ENCODE measurements around the gene ROCK2. TPM values are rescaled to one million over a fixed set of nuclear protein-coding genes. Genes with fewer than 3 reads are reported as not detected.
A peak's percentile ranks its signal among the peaks of the same experiment; 100 is the strongest.

The ROCK2 gene
- polyA plus RNA-seq, 1 of the 3 experiments (the other 2 are of a cell fraction), result 4.2 TPM

DNA sequence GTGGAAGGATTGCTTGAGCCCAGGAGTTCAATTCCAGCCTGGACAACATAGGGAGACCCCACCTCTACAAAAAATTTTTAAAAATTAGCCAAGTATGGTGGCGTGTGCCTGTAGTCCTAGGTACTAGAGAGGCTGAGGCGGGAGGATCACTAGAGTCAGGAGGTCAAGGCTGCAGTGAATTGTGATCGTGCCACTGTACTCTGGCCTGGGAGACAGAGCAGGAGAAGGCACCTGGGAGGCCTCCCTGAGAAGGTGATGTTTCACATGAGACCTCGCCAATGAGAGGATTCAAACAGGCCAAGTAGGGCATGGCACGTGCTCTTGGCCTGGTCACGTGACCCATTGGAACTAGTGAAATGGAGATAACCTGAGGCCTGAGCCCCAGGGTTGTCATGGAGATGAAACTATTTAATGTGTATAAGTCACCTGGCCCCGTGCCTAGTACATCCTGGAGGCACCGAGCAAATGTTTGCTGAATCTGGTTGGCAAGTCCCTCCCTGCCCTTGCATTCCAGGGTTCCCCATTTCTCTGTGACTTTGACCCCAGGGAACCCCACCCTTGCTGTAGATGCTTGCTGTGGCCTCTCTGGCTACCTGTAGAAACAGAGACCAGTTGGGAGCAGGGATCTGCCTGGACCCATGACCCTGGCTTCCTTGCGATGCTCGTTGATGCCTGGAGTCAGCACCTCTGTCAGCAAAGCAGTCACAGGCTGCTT, 26.1 kb upstream of the ROCK2 start:
- Histone ChIP-seq H3K4me2 (no peak overlapping the region; the same call in 1 of the 2 replicates), H3K9me2 (no peaks in the 10 kb centered on the region), H2AFZ (ENCODE audit: low read depth) (no peak overlapping the region), H3K4me3 (ENCODE audit: low read depth in 2 of 2, low read length in 1 of 2) (no peak overlapping the region), H3K4me1 (ENCODE audit: control insufficient read depth in 1 of 2, insufficient read depth in 2 of 2, low read depth in 1 of 2, low read length in 1 of 2) (peaks cover 14 to 32% of the 10 kb centered on the region in 2 experiments), H4K20me1 (ENCODE audit: insufficient read depth) (no peaks in the 10 kb centered on the region), H3K9me3 (no peaks in the 10 kb centered on the region), H3F3A (replicated peaks; ENCODE audit: insufficient read depth) (peaks cover 20% of the 10 kb centered on the region), H3K27me3 (ENCODE audit: insufficient read depth) (no peaks in the 10 kb centered on the region), H3K27ac (ENCODE audit: low read depth in 2 of 2, low read length in 1 of 2) (no peak overlapping the region), H3K36me3 (replicated peaks in 1 of 2; ENCODE audit: control insufficient read depth in 1 of 2, insufficient read depth in 2 of 2, low read length in 1 of 2) (no peaks in the 10 kb centered on the region), H3K79me2 (ENCODE audit: insufficient read depth) (no peaks in the 10 kb centered on the region), H3K9ac (no peak overlapping the region)
- TF ChIP-seq GATA2 (CRISPR knock-in tag; IDR thresholded peaks at IDR 0.05) (no peak), MXI1 (IDR thresholded peaks at IDR 0.05; ENCODE audit: low read depth, low read length) (no peak), YY1 (IDR thresholded peaks at IDR 0.05; ENCODE audit: low read depth) (no peak), SIN3A (IDR thresholded peaks at IDR 0.05; ENCODE audit: borderline replicate concordance, low read depth, low read length) (no peak), USF1 (IDR thresholded peaks at IDR 0.05; ENCODE audit: borderline replicate concordance, low read depth) (peak; percentile 69; the same call in 1 of the 2 replicates)
- WGBS (ENCODE audit: low lambda C conversion rate), result 80% methylated on average over 10 of the region's 10 CpGs
- DNase-seq, result no peak
- ChIA-PET POLR2A (no interaction called here), CTCF (interaction anchor here (0.9 kb wide), 1 partner anchor 23 kb away, joined by 3 read pairs; no protein-coding TSS in a partner anchor)

DNA sequence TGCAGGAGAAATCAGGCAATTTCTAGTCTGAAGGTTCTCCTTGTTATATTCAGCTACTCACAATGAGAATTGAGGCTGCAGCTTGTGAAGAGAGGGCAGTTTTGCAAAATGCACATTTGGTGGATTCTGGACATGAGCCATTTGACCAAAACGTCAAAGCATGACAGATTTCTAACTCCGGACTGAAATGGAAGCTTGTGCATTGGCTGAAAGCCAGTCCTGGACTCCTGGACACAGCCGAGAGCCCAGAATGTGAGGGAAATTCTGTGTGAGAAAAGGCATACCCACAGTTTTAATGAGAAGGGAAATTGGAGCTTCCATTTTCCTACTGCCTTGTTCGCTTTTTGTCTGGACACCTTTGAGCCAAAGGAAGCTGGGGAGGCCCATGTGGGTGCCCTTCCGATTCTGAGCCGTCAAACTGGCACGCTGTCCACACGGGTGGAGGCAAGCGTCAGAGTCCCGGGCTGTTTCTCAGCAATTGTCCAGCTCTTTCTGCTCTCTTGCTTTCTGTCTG, 23.7 kb upstream of the ROCK2 start:
- Histone ChIP-seq H3K4me2 (no peak overlapping the region), H3K79me2 (ENCODE audit: insufficient read depth) (no peaks in the 10 kb centered on the region), H3K36me3 (replicated peaks in 1 of 2; ENCODE audit: control insufficient read depth in 1 of 2, insufficient read depth in 2 of 2, low read length in 1 of 2) (no peaks in the 10 kb centered on the region), H4K20me1 (ENCODE audit: insufficient read depth) (no peaks in the 10 kb centered on the region), H3K9me2 (no peaks in the 10 kb centered on the region), H3K9me3 (no peaks in the 10 kb centered on the region), H2AFZ (ENCODE audit: low read depth) (peak overlapping the region; percentile 39; the same call in 1 of the 2 replicates), H3K4me1 (ENCODE audit: control insufficient read depth in 1 of 2, insufficient read depth in 2 of 2, low read depth in 1 of 2, low read length in 1 of 2) (peaks cover 0 to 23% of the 10 kb centered on the region in 2 experiments; a peak in 2 of 4 replicates), H3K4me3 (ENCODE audit: low read depth in 2 of 2, low read length in 1 of 2) (no peak overlapping the region), H3F3A (replicated peaks; ENCODE audit: insufficient read depth) (peaks cover 8% of the 10 kb centered on the region), H3K27me3 (ENCODE audit: insufficient read depth) (no peaks in the 10 kb centered on the region), H3K27ac (ENCODE audit: low read depth in 2 of 2, low read length in 1 of 2) (no peak overlapping the region), H3K9ac (no peak overlapping the region)
- no peak for DNase-seq
- CTCF ChIA-PET, result interaction anchor here (0.8 to 2.0 kb wide), 9 partner anchors 9 to 236 kb away, joined by 3 to 11 read pairs (median 3); a partner anchor contains a TSS
- 62% methylated on average over 10 of the region's 10 CpGs for WGBS (ENCODE audit: low lambda C conversion rate)
- POLR2A ChIA-PET, result no interaction called here
- TF ChIP-seq, protein P1, sequence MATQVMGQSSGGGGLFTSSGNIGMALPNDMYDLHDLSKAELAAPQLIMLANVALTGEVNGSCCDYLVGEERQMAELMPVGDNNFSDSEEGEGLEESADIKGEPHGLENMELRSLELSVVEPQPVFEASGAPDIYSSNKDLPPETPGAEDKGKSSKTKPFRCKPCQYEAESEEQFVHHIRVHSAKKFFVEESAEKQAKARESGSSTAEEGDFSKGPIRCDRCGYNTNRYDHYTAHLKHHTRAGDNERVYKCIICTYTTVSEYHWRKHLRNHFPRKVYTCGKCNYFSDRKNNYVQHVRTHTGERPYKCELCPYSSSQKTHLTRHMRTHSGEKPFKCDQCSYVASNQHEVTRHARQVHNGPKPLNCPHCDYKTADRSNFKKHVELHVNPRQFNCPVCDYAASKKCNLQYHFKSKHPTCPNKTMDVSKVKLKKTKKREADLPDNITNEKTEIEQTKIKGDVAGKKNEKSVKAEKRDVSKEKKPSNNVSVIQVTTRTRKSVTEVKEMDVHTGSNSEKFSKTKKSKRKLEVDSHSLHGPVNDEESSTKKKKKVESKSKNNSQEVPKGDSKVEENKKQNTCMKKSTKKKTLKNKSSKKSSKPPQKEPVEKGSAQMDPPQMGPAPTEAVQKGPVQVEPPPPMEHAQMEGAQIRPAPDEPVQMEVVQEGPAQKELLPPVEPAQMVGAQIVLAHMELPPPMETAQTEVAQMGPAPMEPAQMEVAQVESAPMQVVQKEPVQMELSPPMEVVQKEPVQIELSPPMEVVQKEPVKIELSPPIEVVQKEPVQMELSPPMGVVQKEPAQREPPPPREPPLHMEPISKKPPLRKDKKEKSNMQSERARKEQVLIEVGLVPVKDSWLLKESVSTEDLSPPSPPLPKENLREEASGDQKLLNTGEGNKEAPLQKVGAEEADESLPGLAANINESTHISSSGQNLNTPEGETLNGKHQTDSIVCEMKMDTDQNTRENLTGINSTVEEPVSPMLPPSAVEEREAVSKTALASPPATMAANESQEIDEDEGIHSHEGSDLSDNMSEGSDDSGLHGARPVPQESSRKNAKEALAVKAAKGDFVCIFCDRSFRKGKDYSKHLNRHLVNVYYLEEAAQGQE (IDR thresholded peaks at IDR 0.05; ENCODE audit: low read depth, low read length), result no peak
- TF ChIP-seq POLR2AphosphoS5 (IDR thresholded peaks at IDR 0.05; ENCODE audit: low read depth, low read length), result no peak
- no peak for TF ChIP-seq NFIC (IDR thresholded peaks at IDR 0.05; ENCODE audit: borderline replicate concordance)
- no peak for TF ChIP-seq JUND (IDR thresholded peaks at IDR 0.05)
- no peak for TF ChIP-seq TEAD4 (IDR thresholded peaks at IDR 0.05; ENCODE audit: borderline replicate concordance, insufficient read depth)
- TF ChIP-seq RXRA (IDR thresholded peaks at IDR 0.05; ENCODE audit: borderline replicate concordance, low read depth), result no peak
- TF ChIP-seq, protein P2, sequence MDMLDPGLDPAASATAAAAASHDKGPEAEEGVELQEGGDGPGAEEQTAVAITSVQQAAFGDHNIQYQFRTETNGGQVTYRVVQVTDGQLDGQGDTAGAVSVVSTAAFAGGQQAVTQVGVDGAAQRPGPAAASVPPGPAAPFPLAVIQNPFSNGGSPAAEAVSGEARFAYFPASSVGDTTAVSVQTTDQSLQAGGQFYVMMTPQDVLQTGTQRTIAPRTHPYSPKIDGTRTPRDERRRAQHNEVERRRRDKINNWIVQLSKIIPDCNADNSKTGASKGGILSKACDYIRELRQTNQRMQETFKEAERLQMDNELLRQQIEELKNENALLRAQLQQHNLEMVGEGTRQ (IDR thresholded peaks at IDR 0.05; ENCODE audit: borderline replicate concordance, low read depth, low read length), result 0 out of 2 replicates have a peak, but pooled peaks have one; percentile 9
- TF ChIP-seq MEF2A (IDR thresholded peaks at IDR 0.05; ENCODE audit: borderline replicate concordance, low read depth), result no peak
- TF ChIP-seq PBX3 (IDR thresholded peaks at IDR 0.05), result 0 out of 2 replicates have a peak, but pooled peaks have one; percentile 33
- TF ChIP-seq NRF1 (IDR thresholded peaks at IDR 0.05; ENCODE audit: low read depth, low read length), result no peak
- TF ChIP-seq CHD2 (IDR thresholded peaks at IDR 0.05; ENCODE audit: low read length, partially characterized antibody), result no peak
- no peak for TF ChIP-seq TAF1 (IDR thresholded peaks at IDR 0.05; ENCODE audit: borderline replicate concordance, low read depth, low read length)
- no peak for TF ChIP-seq RCOR1 (IDR thresholded peaks at IDR 0.05; ENCODE audit: low read length)

Measured in SK-N-SH (cell line).